Vagina (tissue), 2 donors: ENCODE results near the gene AKAP8L. TPM values are rescaled to one million over a fixed set of nuclear protein-coding genes. Genes with fewer than 3 reads are reported as not detected.

Experiments used
- DNase-seq, 2 donors: peaks; one replicate each; pipeline ENCODE4 v3.0.0-alpha.2; 2017; ENCODE audit errors: extremely low spot score in 2 of 2
- H3K27ac ChIP-seq: fragments of 200-600 bp; sonication (generic); one replicate; pipeline ENCODE4 v1.5.1; 2019
- H3K27me3 ChIP-seq: fragments of 200-600 bp; sonication (generic); one replicate; pipeline ENCODE4 v1.5.1; 2019
- H3K36me3 ChIP-seq, 2 donors: fragments of 200-600 bp; sonication (generic); one replicate each; pipeline ENCODE4 v1.5.1; 2017 to 2019
- H3K4me1 ChIP-seq: fragments of 200-600 bp; sonication (generic); one replicate; pipeline ENCODE4 v1.5.1; 2019
- H3K4me3 ChIP-seq, 2 donors: fragments of 200-600 bp; sonication (generic); 1 replicate in 1 of 2; 2 replicates in 1 of 2; pipeline ENCODE4 v1.5.1; 2016 to 2019
- H3K9me3 ChIP-seq: fragments of 200-600 bp; sonication (generic); one replicate; pipeline ENCODE4 v1.5.1; 2019
- POLR2A ChIP-seq, 2 donors: fragments of 450-650 bp; IDR thresholded peaks; one replicate each; pipeline ENCODE4 v1.6.1; 2017; ENCODE audit warnings: antibody characterized with exemption in 2 of 2, mild to moderate bottlenecking in 2 of 2, moderate library complexity in 2 of 2
- POLR2AphosphoS5 ChIP-seq, 2 donors: sonication (generic); formaldehyde crosslinking; IDR thresholded peaks; one replicate each; pipeline ENCODE4 v1.9.0; 2017; ENCODE audit warnings: antibody characterized with exemption in 2 of 2, mild to moderate bottlenecking in 2 of 2, low read depth in 1 of 2; ENCODE audit not compliant: insufficient read depth in 1 of 2
- intact Hi-C: fragments of 100-400 bp; cut with DNase I; formaldehyde crosslinking; loops from one replicate; pipeline ENCODE4 v1.15.1; 2023
- total RNA-seq: library from RNA; depleted of rRNA; stranded (reverse); fragments of >200 nt; gene quantifications from one replicate; pipeline ENCODE4 v1.2.3, GENCODE V29; 2016
- TF ChIP-seq, protein P1 (sequence below), 3 experiments: fragments of 450-650 bp in 2 of 3; fragments of 200-600 bp in 1 of 3; sonication (generic) in 1 of 3; IDR thresholded peaks; one replicate each; pipeline ENCODE4 v1.5.1; 2017 to 2019; ENCODE audit warnings: antibody characterized with exemption in 3 of 3, mild to moderate bottlenecking in 2 of 3, moderate library complexity in 2 of 3

AKAP8L gene
- total RNA-seq, 1 donor from 2014 or later, result 127 TPM

DNA sequence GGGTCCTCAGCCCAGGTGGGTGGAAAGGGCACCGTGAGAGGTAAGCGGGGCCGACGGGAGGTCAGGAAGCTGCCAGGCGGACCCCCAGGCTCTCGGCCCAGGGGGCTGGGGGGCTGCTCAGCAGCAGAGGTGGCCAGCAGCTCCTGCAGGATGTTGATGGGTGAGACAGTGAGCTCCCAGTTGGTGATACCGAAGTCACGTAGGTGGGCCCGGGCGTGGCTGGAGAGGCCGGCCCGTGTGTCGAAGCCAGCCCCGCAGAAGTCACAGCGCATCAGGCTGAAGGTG is 18.0 kb upstream of the AKAP8L start:
- H3K27ac ChIP-seq, result peak overlapping the region; percentile 68
- TF ChIP-seq POLR2AphosphoS5 (IDR thresholded peaks at IDR 0.05; ENCODE audit: insufficient read depth in 1 of 2, low read depth in 1 of 2) (no peak), POLR2A (IDR thresholded peaks at IDR 0.05) (no peak)
- TF ChIP-seq, protein P1, sequence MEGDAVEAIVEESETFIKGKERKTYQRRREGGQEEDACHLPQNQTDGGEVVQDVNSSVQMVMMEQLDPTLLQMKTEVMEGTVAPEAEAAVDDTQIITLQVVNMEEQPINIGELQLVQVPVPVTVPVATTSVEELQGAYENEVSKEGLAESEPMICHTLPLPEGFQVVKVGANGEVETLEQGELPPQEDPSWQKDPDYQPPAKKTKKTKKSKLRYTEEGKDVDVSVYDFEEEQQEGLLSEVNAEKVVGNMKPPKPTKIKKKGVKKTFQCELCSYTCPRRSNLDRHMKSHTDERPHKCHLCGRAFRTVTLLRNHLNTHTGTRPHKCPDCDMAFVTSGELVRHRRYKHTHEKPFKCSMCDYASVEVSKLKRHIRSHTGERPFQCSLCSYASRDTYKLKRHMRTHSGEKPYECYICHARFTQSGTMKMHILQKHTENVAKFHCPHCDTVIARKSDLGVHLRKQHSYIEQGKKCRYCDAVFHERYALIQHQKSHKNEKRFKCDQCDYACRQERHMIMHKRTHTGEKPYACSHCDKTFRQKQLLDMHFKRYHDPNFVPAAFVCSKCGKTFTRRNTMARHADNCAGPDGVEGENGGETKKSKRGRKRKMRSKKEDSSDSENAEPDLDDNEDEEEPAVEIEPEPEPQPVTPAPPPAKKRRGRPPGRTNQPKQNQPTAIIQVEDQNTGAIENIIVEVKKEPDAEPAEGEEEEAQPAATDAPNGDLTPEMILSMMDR (IDR thresholded peaks at IDR 0.05), result no peak
- H3K9me3 ChIP-seq, result no peaks in the 10 kb centered on the region
- peaks cover 30% of the 10 kb centered on the region for H3K4me1 ChIP-seq
- H3K27me3 ChIP-seq, result no peaks in the 10 kb centered on the region
- no peak overlapping the region for H3K4me3 ChIP-seq
- intact Hi-C loops, result loop anchor here (5.0 to 10.0 kb wide), 2 partner anchors 59 to 172 kb away; partner anchors contain the start of gene AKAP8
- no peaks in the 10 kb centered on the region for H3K36me3 ChIP-seq
- DNase-seq, result no peak

DNA sequence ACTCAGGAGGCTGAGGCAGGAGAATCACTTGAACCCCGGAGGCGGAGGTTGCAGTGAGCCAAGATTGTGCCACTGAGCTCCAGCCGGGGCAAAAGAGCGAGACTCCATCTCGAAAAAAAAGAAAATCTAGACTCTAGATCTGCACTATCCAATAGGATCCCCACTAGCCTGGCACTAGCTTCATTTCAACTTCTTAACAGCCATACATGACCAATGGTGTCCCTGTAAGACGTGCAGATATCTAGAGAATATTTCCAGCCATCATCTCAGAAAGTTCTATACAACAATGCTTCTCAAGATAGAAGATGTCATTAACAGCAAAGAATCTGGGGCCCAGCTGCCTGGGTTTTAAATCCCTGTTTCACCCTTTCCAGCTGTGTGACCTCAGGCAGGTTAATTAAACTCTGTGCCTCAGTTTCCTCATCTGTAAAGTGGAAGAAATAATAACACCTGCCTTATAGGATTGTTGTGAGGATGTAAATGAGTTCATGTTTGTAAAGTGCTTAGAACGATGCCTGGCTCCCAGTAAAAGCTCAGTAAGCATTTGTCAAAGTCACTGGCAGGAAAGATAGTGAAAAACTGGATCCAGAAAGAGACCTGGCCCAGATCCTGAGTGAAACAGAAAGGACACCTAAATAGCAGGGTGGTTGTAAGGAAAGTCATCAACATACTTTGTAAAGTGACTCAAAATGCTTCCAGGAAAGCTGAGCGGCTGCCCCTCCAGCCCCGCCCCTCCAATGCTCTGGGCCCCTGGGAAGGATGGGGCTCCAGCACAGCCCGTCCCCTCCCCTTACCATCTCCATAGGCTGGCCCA is 17.4 kb upstream of the AKAP8L start:
- no peaks in the 10 kb centered on the region for H3K9me3 ChIP-seq
- TF ChIP-seq POLR2A (IDR thresholded peaks at IDR 0.05), result no peak
- no peaks in the 10 kb centered on the region for H3K27me3 ChIP-seq
- no peak for DNase-seq
- H3K4me1 ChIP-seq, result peaks cover 36% of the 10 kb centered on the region
- H3K4me3 ChIP-seq, result no peak overlapping the region
- peak overlapping the region; percentile 68 for H3K27ac ChIP-seq
- intact Hi-C loops, result loop anchor here (5.0 to 10.0 kb wide), 2 partner anchors 59 to 171 kb away; partner anchors contain the start of gene AKAP8
- no peaks in the 10 kb centered on the region for H3K36me3 ChIP-seq

DNA sequence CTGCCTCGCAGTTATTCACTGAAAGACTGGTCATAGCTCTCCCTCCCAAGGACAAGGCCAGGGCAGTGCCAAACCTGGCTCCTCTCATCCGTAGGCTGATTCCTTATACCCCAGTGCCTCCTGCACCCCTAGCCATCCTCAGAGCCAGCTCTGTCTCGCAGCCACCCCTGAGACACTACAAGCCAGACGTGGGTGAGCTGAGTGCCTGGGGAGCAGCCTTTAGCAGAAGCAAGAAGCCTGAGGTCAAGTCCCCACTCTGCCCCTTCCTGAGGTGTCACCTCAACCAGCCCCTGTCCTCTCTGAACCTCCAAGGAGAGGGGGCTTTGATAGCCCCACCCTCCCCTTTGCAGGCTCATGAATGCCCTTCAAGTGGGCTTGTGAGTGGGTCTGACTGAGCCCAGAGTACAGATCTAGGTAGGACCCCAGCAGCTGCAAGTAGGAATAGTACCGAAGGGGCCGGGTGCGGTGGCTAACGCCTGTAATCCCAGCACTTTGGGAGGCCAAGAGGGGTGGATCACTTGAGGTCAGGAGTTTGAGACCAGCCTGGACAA is 14.8 kb upstream of the AKAP8L start:
- TF ChIP-seq, protein P1 (IDR thresholded peaks at IDR 0.05), result no peak
- TF ChIP-seq POLR2A (IDR thresholded peaks at IDR 0.05) (no peak), POLR2AphosphoS5 (IDR thresholded peaks at IDR 0.05; ENCODE audit: insufficient read depth in 1 of 2, low read depth in 1 of 2) (no peak)
- H3K36me3 ChIP-seq, result no peaks in the 10 kb centered on the region
- peak overlapping the region; percentile 77 to 86 for H3K4me3 ChIP-seq
- peak overlapping the region; percentile 88 for H3K27ac ChIP-seq
- intact Hi-C loops, result loop anchor here (10.0 kb wide), 1 partner anchor 169 kb away; no protein-coding TSS in a partner anchor
- H3K4me1 ChIP-seq, result peaks cover 61% of the 10 kb centered on the region
- H3K27me3 ChIP-seq, result no peaks in the 10 kb centered on the region
- DNase-seq, result no peak
- H3K9me3 ChIP-seq, result no peaks in the 10 kb centered on the region

- H3K4me1 ChIP-seq, result peaks cover 56% of the 10 kb centered on the region
- intact Hi-C loops, result loop anchor here (10.0 kb wide), 1 partner anchor 168 kb away; no protein-coding TSS in a partner anchor
- no peaks in the 10 kb centered on the region for H3K9me3 ChIP-seq
- TF ChIP-seq POLR2A (IDR thresholded peaks at IDR 0.05), result peak in 1 of 2 donors; percentile 20
- TF ChIP-seq, protein P1 (IDR thresholded peaks at IDR 0.05), result no peak
- peak in 1 of 2 donors; percentile 62 for TF ChIP-seq POLR2AphosphoS5 (IDR thresholded peaks at IDR 0.05; ENCODE audit: insufficient read depth in 1 of 2, low read depth in 1 of 2)
- H3K27me3 ChIP-seq, result no peaks in the 10 kb centered on the region
- peak overlapping the region; percentile 88 for H3K27ac ChIP-seq
- DNase-seq, result no peak
- peak overlapping the region; percentile 77 to 86 for H3K4me3 ChIP-seq
- peaks cover 0 to under 1% of the 10 kb centered on the region in 2 donors for H3K36me3 ChIP-seq
These were observed 14.1 kb upstream of the AKAP8L start for GRCh38 chr19:15432629-15433518.

DNA sequence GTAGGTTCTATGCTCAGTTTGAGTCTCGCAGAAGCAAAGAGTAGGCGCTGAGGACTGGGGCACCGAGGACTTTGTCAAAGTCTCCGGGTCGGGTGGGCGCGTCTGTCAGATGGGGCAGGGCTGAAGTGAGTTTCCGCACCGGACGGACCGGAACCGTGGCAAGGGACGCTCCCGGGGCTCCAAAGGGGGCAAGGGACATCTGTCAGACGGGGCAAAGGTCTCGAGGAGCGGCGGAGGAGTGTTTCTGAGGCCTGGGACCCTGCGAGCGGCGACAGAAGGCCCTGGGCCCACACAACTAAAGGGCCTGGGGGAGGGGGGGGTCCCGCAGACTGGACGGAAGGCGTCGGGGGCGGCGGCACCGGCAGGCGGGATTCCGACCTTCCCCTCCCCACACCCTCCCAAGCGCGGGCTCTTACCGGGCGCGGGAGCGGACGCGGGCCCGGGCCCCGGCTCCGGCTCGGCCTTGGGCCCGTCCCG is 13.3 kb upstream of the AKAP8L start:
- no peaks in the 10 kb centered on the region for H3K9me3 ChIP-seq
- peak overlapping the region; percentile 70 to 89 for H3K4me3 ChIP-seq
- no peak for DNase-seq
- TF ChIP-seq POLR2AphosphoS5 (IDR thresholded peaks at IDR 0.05; ENCODE audit: insufficient read depth in 1 of 2, low read depth in 1 of 2) (no peak), POLR2A (IDR thresholded peaks at IDR 0.05) (no peak)
- TF ChIP-seq, protein P1 (IDR thresholded peaks at IDR 0.05), result no peak
- no peaks in the 10 kb centered on the region for H3K27me3 ChIP-seq
- H3K36me3 ChIP-seq, result peaks cover 0 to 9% of the 10 kb centered on the region in 2 donors
- H3K27ac ChIP-seq, result peak overlapping the region; percentile 55
- H3K4me1 ChIP-seq, result peaks cover 47% of the 10 kb centered on the region
- intact Hi-C loops, result loop anchor here (10.0 kb wide), 1 partner anchor 167 kb away; no protein-coding TSS in a partner anchor
